Erythroblast (primary cell): ENCODE results near the gene DCAF10.

Experiments used
- GATA1 ChIP-seq: IDR thresholded peaks from 2 replicates; pipeline ENCODE4 v1.6.1; 2011; ENCODE audit warnings: low read depth, mild to moderate bottlenecking, control low read depth, low read length, moderate library complexity
- POLR2A ChIP-seq: IDR thresholded peaks from 2 replicates; pipeline ENCODE4 v1.6.1; 2011; ENCODE audit warnings: mild to moderate bottlenecking, low read length

- TF ChIP-seq POLR2A, result no peak
- no peak for TF ChIP-seq GATA1
Measured at GRCh38 chr9:37915911-37916470, 115.4 kb downstream of the DCAF10 start.
